Measurements from ENCODE around the gene EMC9. TPM values are rescaled to one million over a fixed set of nuclear protein-coding genes. Genes with fewer than 3 reads are reported as not detected.

Gene EMC9
- total and polyA plus RNA-seq, 2 experiments from 2014 or later, result 13.8 to 34.1 TPM

DNA sequence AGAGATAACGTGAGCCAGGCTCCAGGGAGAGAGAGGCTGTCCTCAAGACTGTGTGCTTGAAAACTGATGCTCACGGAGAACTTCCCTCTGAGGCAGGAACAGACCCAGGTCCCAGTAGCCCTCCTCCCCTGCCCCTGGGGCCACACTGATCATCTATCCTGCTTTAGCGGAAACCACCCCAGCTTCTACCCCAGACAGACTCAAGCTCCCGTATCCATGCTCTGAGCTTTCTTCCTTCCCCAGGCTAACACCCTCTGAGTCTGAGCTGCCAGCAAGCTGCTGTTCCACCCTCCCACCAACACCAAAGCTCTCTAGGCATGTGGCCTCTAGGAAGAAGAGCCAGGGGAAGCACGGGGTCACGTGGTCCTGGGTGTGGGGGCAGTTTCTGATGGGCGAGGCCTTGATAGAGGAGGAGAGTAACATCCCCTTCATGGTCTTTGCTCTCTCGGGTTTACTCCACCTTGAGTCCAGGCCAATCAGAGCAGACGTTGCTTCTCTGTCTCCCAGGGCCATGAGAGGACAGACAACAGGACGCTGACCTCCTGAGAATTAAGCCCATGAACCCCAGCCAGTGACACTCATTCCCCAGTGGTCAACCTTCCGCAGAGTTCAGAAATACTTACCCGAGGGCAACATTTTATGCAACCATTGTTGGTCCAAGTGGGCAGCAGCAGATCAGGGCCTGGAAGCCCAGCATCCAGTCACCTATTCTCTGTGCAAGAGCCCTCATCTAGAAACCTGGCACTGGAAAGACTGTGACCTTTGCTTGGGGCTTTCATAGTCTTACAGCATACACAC lies 45.9 kb downstream of the EMC9 start:
- no peaks in the 10 kb centered on the region for H3K9me2 ChIP-seq (replicated peaks; ENCODE audit: insufficient read depth)
- peak; percentile 83 for DNase-seq (ENCODE audit: low spot score)
- peak overlapping the region; percentile 95 for H3K27ac ChIP-seq
- peak overlapping the region; percentile 84 for H3K4me2 ChIP-seq
- peak overlapping the region; percentile 84 for H3K4me3 ChIP-seq
- no peak for TF ChIP-seq EZH2 (IDR thresholded peaks at IDR 0.05; ENCODE audit: borderline replicate concordance)
- TF ChIP-seq EZH2phosphoT487 (IDR thresholded peaks at IDR 0.05; ENCODE audit: low read depth, severe bottlenecking, unreplicated experiment), result no peak
- TF ChIP-seq, protein P1, sequence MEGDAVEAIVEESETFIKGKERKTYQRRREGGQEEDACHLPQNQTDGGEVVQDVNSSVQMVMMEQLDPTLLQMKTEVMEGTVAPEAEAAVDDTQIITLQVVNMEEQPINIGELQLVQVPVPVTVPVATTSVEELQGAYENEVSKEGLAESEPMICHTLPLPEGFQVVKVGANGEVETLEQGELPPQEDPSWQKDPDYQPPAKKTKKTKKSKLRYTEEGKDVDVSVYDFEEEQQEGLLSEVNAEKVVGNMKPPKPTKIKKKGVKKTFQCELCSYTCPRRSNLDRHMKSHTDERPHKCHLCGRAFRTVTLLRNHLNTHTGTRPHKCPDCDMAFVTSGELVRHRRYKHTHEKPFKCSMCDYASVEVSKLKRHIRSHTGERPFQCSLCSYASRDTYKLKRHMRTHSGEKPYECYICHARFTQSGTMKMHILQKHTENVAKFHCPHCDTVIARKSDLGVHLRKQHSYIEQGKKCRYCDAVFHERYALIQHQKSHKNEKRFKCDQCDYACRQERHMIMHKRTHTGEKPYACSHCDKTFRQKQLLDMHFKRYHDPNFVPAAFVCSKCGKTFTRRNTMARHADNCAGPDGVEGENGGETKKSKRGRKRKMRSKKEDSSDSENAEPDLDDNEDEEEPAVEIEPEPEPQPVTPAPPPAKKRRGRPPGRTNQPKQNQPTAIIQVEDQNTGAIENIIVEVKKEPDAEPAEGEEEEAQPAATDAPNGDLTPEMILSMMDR (IDR thresholded peaks at IDR 0.05; ENCODE audit: poor library complexity), result no peak
- 31% methylated on average over 12 of the region's 12 CpGs for WGBS (ENCODE audit: low lambda C conversion rate, missing lambda C conversion rate)
- H3K79me2 ChIP-seq, result peaks cover 27% of the 10 kb centered on the region
- peaks cover 12% of the 10 kb centered on the region for H3K4me1 ChIP-seq (ENCODE audit: insufficient read depth)
- no peaks in the 10 kb centered on the region for H3K9me3 ChIP-seq (ENCODE audit: low read depth)
- peak overlapping the region; percentile 73 for H2AFZ ChIP-seq
- no peaks in the 10 kb centered on the region for H3K27me3 ChIP-seq
- no peaks in the 10 kb centered on the region for H3K36me3 ChIP-seq (replicated peaks; ENCODE audit: insufficient read depth, low read depth)
- no peaks in the 10 kb centered on the region for H4K20me1 ChIP-seq (ENCODE audit: insufficient read depth, poor library complexity, severe bottlenecking)

DNA sequence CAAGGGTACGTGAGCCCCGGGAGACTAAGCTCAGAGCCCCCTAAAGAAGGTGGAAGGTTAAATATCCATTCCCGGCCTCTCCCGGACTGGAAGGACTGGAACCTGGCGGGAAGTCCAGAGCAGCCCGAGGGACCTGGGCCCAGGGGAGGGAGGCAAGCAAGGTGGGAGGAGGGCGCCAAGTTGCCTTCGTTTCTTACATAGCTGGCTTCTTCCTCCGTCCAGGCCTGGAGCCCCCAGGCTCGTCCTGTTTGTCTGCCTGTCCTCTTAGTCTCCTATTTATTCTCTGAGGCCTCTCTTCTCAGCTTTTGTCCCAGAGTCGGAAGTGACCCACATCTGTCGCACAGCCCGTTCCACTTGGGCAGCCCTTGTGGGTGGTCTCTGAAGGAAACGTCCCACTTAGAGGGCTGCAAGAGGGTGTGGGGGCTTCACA lies 46.5 kb downstream of the EMC9 start:
- no peaks in the 10 kb centered on the region for H3K27me3 ChIP-seq
- H3K9me3 ChIP-seq (ENCODE audit: low read depth), result no peaks in the 10 kb centered on the region
- H3K4me3 ChIP-seq, result peak overlapping the region; percentile 84
- H2AFZ ChIP-seq, result peak overlapping the region; percentile 73
- DNase-seq (ENCODE audit: low spot score), result no peak
- H3K9me2 ChIP-seq (replicated peaks; ENCODE audit: insufficient read depth), result no peaks in the 10 kb centered on the region
- peak overlapping the region; percentile 84 for H3K4me2 ChIP-seq
- H4K20me1 ChIP-seq (ENCODE audit: insufficient read depth, poor library complexity, severe bottlenecking), result no peaks in the 10 kb centered on the region
- peaks cover 12% of the 10 kb centered on the region for H3K4me1 ChIP-seq (ENCODE audit: insufficient read depth)
- no peaks in the 10 kb centered on the region for H3K36me3 ChIP-seq (replicated peaks; ENCODE audit: insufficient read depth, low read depth)
- TF ChIP-seq, protein P1 (IDR thresholded peaks at IDR 0.05; ENCODE audit: poor library complexity), result no peak
- TF ChIP-seq EZH2phosphoT487 (IDR thresholded peaks at IDR 0.05; ENCODE audit: low read depth, severe bottlenecking, unreplicated experiment) (no peak), EZH2 (IDR thresholded peaks at IDR 0.05; ENCODE audit: borderline replicate concordance) (no peak)
- peak overlapping the region; percentile 95 for H3K27ac ChIP-seq
- peaks cover 27% of the 10 kb centered on the region for H3K79me2 ChIP-seq
- WGBS (ENCODE audit: low lambda C conversion rate, missing lambda C conversion rate), result 3% methylated on average over 14 of the region's 14 CpGs

DNA sequence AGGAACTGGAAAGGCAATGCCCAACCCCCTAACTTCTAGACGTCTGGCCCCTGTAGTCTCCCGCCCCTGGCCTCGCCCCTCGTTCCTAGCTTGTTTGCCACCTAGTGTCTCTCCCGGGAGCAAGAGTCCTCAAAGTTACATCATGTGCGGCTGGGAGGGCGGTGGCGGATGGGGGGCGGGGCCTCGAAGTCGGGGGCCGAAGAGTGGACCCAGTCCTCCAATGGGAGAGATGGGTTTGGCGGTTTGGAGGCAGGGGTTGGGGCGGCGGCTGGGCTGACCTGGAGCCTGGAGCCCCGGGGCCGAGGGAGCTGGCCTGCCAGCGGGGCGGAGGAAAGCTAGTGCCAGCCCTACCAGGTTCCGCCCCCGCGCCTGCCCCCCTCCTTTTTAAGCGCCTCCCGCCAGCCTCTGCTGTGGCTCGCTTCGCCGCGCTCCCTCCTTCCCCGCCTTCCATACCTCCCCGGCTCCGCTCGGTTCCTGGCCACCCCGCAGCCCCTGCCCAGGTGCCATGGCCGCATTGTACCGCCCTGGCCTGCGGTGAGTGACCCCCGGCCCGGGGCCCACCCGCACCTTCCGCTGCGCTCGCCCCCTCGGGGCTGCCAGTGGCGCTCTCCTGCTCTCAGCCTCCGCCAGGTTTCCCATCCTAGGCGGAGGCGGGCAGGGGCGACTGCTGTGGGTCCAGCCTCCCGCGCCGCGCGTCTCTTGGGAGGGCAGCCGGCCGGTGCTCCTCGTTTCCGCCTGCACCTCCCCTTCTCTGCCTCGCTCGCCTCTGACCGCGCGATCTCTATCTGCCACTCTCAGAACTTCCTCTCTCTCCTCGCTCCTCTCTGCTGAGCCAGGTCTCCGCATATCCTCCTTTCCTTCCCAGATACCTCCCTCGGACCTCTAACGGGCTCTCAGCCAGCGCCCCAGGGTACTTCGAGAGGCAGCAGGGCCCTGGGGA lies 47.2 kb downstream of the EMC9 start, which contains the start of gene PCK2:
Gene PCK2, plus strand, starts transcription at position 411 of the 940 bp plus-strand sequence. Its CDS starts 95 bp downstream, at position 506.
- H3K27me3 ChIP-seq, result no peaks in the 10 kb centered on the region
- H3K36me3 ChIP-seq (replicated peaks; ENCODE audit: insufficient read depth, low read depth), result no peaks in the 10 kb centered on the region
- no peaks in the 10 kb centered on the region for H3K9me3 ChIP-seq (ENCODE audit: low read depth)
- H3K79me2 ChIP-seq, result peaks cover 27% of the 10 kb centered on the region
- TF ChIP-seq, protein P1 (IDR thresholded peaks at IDR 0.05; ENCODE audit: poor library complexity), result no peak
- TF ChIP-seq EZH2phosphoT487 (IDR thresholded peaks at IDR 0.05; ENCODE audit: low read depth, severe bottlenecking, unreplicated experiment), result no peak
- no peak for TF ChIP-seq EZH2 (IDR thresholded peaks at IDR 0.05; ENCODE audit: borderline replicate concordance)
- H3K4me3 ChIP-seq, result peak within 1 kb of the TSS; percentile 84
- WGBS (ENCODE audit: low lambda C conversion rate, missing lambda C conversion rate), result 1% methylated on average over 20 of the region's 68 CpGs
- H4K20me1 ChIP-seq (ENCODE audit: insufficient read depth, poor library complexity, severe bottlenecking), result no peaks in the 10 kb centered on the region
- peak; percentile 95 for DNase-seq (ENCODE audit: low spot score)
- H2AFZ ChIP-seq, result peak within 1 kb of the TSS; percentile 73
- H3K4me1 ChIP-seq (ENCODE audit: insufficient read depth), result peaks cover 12% of the 10 kb centered on the region
- H3K9me2 ChIP-seq (replicated peaks; ENCODE audit: insufficient read depth), result no peaks in the 10 kb centered on the region
- peak within 1 kb of the TSS; percentile 95 for H3K27ac ChIP-seq
- H3K4me2 ChIP-seq, result peak within 1 kb of the TSS; percentile 84
